HEK293 (cell line): ENCODE results near the gene TM6SF1.

Experiments used
- YY1 ChIP-seq: fragments of 450-650 bp; formaldehyde crosslinking; IDR thresholded peaks from 2 replicates; pipeline ENCODE4 v1.5.1; 2018; ENCODE audit warnings: missing biosample characterization, missing genetic modification characterization
- ZBTB7A ChIP-seq: fragments of 450-650 bp; formaldehyde crosslinking; IDR thresholded peaks from 2 replicates; pipeline ENCODE4 v1.5.1; 2016; ENCODE audit warnings: low read depth, missing biosample characterization, missing genetic modification characterization
- TF ChIP-seq, protein P1 (sequence below): fragments of 450-650 bp; formaldehyde crosslinking; IDR thresholded peaks from 2 replicates; pipeline ENCODE4 v1.5.1; 2016; ENCODE audit warnings: missing biosample characterization, missing genetic modification characterization

DNA sequence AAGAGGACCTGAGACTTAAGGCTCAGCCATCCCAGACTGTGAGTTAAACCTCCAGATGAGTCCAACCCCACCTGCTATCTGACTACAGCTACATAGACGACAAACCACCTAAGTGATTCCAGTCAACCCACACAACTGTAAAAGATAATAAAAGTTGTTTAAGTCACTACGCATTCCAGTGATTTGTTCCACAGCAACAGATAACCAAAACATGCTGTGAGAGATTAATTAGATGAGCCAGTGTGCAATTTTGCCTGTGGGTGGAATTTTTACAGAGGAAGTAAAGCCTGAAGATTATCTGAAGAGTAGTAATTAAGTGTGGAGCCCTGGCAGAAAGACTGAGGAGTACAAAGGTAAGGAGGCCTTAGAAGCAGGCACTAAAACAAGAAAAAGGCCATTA, 45.8 kb upstream of the TM6SF1 start:
- TF ChIP-seq, protein P1, sequence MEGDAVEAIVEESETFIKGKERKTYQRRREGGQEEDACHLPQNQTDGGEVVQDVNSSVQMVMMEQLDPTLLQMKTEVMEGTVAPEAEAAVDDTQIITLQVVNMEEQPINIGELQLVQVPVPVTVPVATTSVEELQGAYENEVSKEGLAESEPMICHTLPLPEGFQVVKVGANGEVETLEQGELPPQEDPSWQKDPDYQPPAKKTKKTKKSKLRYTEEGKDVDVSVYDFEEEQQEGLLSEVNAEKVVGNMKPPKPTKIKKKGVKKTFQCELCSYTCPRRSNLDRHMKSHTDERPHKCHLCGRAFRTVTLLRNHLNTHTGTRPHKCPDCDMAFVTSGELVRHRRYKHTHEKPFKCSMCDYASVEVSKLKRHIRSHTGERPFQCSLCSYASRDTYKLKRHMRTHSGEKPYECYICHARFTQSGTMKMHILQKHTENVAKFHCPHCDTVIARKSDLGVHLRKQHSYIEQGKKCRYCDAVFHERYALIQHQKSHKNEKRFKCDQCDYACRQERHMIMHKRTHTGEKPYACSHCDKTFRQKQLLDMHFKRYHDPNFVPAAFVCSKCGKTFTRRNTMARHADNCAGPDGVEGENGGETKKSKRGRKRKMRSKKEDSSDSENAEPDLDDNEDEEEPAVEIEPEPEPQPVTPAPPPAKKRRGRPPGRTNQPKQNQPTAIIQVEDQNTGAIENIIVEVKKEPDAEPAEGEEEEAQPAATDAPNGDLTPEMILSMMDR (tag by site-specific recombination), result no peak
- no peak for TF ChIP-seq YY1 (tag by site-specific recombination)
- TF ChIP-seq ZBTB7A, result no peak
